HG03520 (cell line): ENCODE data around the gene PHLDB1.

Experiments used
- ATAC-seq: cut with Tn5 transposase; IDR thresholded peaks from one replicate; pipeline ENCODE4 v1.9.1; 2021; ENCODE audit warnings: mild to moderate bottlenecking, moderate library complexity; ENCODE audit not compliant: unreplicated experiment

PHLDB1 gene

GRCh38 chr11:118638726-118639125 lies 31.3 kb downstream of the PHLDB1 start:
- no peak for ATAC-seq

- no peak for ATAC-seq
Measured at GRCh38 chr11:118639899-118640298, 32.5 kb downstream of the PHLDB1 start.

- no peak for ATAC-seq
Measured at GRCh38 chr11:118640332-118641154, 33.1 kb downstream of the PHLDB1 start.

- no peak for ATAC-seq
Measured at GRCh38 chr11:118641397-118642019, 34.1 kb downstream of the PHLDB1 start.

GRCh38 chr11:118643142-118643994 lies 36.0 kb downstream of the PHLDB1 start:
- no peak for ATAC-seq

DNA sequence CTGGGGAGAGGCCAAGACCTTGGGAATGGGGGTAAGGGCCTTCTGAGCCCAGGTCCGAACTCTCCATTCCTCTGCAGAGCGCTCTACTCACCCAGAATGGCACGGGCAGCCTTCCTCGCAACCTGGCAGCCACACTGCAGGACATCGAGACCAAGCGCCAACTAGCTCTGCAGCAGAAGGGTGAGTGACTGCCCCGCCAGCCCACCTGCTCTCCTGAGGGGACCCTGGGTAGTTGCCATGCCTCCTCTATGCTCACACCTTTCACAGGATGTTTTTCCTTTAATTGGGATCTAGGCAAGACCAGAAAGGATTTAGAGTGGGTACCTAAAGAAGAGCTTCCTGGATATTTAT lies 36.6 kb downstream of the PHLDB1 start:
- no peak for ATAC-seq

- ATAC-seq: no peak
Measured at GRCh38 chr11:118644496-118644895, 37.1 kb downstream of the PHLDB1 start.

DNA sequence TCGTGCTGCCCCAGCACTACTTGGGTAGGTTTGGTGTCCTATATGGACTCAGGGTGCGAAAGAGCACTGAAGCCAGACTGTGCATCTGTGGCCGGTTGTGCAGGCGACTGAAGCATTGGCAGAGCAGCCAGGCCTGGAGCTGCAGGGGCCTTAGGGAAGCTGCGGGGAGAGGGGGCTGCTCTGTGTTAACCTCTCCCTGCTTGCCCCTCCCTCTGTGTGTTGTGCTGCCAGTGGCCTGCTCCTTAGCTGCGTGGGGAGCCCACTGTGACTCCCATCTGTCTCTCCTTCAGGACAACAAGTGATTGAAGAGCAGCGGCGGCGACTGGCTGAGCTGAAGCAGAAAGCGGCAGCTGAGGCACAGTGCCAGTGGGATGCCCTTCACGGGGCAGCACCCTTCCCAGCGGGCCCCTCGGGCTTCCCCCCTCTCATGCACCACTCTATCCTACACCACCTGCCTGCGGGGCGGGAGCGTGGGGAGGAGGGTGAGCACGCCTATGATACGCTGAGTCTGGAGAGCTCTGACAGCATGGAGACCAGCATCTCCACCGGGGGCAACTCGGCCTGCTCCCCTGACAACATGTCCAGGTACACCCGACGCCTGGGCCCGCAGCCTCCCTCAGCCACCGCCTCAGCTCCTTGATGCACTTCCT lies 37.8 kb downstream of the PHLDB1 start:
- ATAC-seq: no peak

DNA sequence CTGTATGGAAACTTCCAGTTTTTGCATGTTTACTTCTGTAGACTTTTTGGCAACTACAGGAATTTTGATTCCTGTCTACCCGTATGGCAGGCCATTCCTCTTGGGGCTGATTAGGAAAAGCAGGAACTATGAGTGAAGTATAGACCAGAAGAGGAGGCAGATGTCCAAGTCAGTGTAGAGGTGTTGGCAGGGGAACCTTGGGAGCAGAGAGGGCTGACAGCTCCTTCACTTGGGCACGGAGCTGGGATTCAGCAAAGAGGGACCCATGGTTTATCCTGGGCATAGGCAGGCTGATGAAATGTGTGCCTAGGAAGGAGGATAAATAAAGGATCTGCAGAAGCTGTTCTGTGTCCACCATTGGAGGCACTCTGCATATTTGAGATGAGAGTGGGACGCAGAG lies 39.0 kb downstream of the PHLDB1 start:
- ATAC-seq: no peak

GRCh38 chr11:118648291-118648690 lies 40.9 kb downstream of the PHLDB1 start:
- ATAC-seq: no peak

DNA sequence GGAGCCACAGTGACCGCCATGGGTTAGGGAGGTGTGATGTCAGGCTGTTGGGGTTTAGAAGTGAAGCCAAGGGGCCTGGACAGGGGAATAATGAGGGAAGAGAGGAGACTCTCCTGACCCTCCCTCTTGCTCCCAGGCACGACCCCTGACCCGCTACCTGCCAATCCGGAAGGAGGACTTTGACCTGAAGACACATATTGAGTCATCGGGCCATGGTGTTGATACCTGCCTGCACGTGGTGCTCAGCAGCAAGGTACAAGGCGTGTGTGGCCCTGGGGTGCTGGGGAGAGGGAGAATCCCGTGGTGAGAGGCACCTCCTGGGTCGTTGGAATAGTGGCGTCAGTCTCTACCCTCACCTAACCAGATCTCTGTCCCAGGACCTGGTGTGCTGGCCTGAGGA lies 42.5 kb downstream of the PHLDB1 start:
- no peak for ATAC-seq

GRCh38 chr11:118650366-118650765 lies 43.0 kb downstream of the PHLDB1 start:
- no peak for ATAC-seq

DNA sequence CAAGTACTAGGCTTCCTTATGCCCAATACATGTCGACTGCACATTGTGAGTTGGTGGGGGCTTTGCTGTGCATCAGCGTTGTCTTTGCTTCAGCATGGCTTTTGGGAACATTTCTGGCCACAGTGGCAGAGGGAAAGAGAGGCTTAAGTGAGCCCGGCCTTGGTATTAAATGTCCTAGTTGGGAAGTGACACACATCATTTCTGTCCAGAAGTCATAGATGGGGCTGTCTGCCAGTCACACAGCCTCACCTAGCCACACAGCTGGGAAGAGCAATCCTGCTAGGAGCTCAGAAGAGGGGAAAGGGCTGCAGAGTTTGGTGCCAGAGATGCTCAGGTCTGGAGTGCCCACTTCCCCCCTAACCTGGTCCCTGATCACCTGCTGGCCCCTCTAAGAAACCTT lies 44.4 kb downstream of the PHLDB1 start:
- ATAC-seq: no peak

GRCh38 chr11:118652681-118653181 lies 45.3 kb downstream of the PHLDB1 start:
- no peak for ATAC-seq

DNA sequence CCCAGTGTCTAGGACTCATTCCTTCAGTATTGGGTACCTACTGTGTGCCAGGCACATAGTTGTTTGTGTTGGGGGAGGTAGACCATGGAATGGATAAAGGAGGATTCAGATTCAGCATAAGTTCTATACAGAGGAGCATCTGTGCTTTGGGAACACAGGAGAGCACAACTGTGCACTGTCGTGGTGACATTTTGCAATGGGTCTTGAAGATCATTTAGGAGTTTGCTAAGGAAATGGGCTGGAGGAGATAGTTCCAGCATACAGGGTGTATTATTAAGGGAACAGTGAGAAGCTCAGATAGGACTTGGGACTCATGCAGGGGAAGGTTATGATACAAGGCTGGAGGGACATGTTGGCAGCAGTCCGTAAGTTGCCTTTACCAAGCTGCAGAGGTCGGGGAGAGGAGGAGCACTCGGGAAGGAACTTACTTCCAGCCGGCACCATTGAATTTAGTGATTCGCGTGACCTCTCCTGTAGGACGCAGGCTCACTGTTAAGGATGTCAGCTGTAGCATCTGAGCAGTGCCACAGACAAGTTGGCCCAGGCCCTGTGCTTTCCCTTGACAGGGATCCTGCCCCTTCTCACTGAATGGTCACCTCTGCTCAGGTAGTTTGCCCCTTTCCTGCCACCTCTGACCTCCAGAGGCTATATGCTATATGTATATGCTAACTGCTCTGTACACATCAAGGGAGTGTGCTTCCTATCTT lies 46.4 kb downstream of the PHLDB1 start:
- ATAC-seq: no peak

DNA sequence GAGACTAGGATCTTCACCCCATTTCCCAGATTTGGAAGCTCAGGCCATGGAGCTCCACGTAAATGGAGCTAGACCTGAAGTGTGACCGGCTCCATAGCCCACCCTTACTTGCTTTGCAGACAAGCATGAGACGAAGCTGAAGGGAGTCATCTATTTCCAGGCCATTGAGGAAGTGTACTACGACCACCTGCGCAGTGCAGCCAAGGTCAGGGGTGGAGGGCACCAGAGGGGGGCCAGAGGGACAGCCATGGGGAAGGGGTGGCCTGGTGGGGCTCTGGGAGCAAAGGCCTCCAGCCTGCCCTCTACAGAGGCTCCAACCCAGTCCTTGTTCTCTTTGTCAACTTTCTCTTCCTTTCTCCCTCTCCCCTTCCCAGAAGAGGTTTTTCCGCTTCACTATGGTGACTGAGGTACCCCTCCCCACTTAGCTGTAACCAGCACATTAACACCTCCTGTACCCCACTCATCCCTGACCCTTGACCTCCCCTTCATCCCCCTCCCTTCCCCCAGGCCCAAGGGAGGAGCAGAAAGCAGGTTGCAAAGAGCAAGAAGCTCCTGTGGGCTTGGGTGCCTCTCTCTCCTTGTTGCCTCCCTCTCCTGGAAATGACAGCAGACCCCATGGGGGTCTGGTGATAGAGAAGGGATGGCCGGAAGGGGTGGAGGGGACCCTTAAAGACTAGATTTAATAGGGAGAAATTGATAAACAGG lies 48.2 kb downstream of the PHLDB1 start:
- ATAC-seq: no peak

DNA sequence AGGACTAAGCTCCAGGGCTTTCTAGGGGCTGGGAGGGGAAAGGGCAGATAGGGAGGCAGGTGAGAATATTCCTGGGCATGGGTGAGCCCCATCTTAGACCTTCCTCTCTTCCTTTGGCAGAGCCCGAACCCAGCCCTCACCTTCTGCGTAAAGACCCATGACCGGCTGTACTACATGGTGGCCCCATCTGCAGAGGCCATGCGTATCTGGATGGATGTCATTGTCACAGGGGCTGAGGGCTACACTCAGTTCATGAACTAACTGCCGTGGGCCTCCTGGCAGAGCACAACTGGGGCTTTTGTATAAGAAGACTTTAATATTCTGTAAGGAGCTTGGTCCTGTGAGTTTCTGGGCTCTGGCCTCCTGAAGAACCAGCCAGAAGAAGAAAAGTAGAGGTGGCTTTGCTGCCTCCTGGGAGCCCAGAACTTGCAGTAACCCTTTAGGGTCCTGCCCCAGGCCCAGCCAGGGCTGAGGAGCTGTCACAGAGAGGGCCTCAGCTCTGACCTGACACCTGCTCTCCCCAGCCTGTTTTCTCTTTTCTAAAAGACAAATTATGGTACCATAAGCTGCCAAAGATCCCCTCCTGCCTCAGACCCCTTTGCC lies 49.2 kb downstream of the PHLDB1 start:
- ATAC-seq: no peak

DNA sequence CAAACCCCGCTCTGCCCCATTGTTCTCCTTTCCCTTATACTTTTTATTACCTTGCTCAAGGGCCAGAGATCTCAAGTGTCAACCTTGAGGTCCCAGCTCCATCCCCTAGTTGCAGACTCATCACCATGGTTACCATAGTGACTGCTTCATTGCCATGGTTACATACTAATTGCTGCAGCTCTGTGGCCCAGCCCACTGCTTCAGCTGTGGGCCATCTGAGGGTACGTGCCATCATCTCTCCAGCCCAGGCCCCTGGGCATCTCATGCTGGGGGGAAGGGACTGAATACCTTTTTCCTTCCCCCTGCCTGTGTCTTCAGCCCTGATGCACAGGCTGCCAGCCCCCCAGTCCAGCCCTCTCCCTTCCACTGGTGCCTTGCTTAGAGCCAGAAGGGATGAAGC lies 49.8 kb downstream of the PHLDB1 start:
- ATAC-seq: no peak

DNA sequence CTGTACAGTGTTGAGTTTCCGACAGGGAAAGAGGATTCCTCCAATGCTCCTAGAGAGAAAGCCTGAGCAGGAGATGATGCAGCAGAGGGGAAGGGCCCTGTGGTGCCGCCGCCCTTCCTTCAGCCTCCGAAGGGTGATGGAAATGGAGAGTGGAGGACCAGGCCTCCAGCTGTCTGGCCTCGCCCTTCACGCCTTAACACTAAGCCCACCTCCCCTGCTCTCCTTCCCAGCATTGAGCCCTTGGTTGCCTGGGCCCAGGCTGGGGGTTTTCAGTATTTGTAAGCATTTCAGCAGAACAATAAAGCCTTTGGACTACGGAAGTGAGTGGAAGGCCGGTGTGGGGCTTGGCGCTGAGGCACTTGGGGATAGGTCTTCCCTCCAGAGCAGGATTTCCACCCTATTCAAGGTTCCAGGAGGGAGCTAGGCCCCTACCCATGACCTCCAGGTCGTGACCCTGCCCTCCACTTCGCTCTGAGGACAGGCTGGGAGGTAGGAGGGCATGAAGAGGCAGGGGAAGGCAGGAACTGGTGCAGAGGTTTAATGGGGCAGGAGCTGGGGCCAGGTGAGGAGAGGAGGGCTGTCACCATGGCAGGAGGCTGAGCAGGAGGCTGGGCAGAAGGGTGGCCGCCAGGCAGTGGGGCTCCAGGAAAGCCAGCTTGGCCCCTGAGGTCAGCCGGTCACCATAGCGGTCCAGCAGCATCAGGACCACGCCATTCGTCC lies 50.5 kb downstream of the PHLDB1 start:
- no peak for ATAC-seq
